Parietal lobe (tissue), 1 donor: Measurements from ENCODE around the gene AGBL5. TPM values are rescaled to one million over a fixed set of nuclear protein-coding genes. Genes with fewer than 3 reads are reported as not detected.

ENCODE experiments used
- total RNA-seq: library from RNA; depleted of rRNA; stranded (reverse); fragments of >200 nt; gene quantifications from one replicate; pipeline ENCODE4 v1.2.3, GENCODE V29; 2014

AGBL5 gene
- 16.3 TPM for total RNA-seq

GRCh38 chr2:27050996-27051901, at the start of gene AGBL5:
Gene AGBL5 (plus strand): TSS chr2:27051668. CDS start chr2:27052959, 1,291 bp downstream.

DNA sequence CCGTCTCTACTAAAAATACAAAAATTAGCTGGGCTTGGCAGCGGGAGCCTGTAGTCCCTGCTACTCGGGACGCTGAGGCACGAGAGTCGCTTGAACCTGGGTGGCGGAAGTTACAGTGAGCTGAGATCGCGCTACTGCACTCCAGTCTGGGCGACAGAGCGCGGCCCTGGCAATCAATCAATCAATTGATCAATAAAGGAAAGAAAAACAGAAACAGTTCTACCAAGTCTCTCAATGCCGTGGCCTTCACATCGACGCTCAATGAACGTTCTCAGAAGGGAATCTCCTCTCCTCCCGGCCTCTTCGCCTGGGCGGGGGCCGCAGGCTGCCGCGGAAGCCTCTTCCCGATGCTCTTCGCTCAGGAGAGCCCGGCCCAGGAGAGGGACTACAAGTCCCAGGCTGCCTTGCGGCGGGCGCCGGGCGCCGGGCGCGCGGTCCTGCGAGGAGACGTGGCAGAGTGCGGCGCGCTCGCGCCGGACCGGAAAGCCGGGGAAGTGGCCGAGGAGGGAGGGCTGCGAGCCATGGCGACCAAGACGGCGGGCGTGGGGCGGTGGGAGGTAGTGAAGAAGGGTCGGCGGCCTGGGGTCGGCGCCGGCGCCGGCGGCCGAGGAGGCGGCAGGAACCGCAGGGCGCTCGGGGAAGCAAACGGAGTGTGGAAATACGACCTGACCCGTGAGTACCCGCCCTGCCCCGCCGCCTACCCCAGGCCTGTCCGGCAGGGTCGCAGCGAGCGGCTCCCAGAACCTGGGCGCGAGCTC, 18.8 kb upstream of the AGBL5 start, which contains the start of gene TMEM214:
Gene TMEM214 (plus strand): TSS at position 471 of the 758 bp plus-strand sequence. CDS start 51 bp downstream, at position 522.

GRCh38 chr2:27071277-27071989, 20.0 kb downstream of the AGBL5 start, which contains the start of gene OST4:
Gene OST4 (minus strand): TSS chr2:27071654.

GRCh38 chr2:27078267-27079194, 27.1 kb downstream of the AGBL5 start, which contains the start of gene EMILIN1:
Gene EMILIN1 (plus strand): TSS chr2:27078615. CDS start chr2:27079066, 451 bp downstream.

GRCh38 chr2:27086724-27087593, 35.5 kb downstream of the AGBL5 start, which contains the start of gene KHK:
Gene KHK (plus strand): TSS chr2:27086772. CDS start chr2:27087260, 488 bp downstream.

GRCh38 chr2:27118525-27119329, 67.3 kb downstream of the AGBL5 start, which contains the start of gene CGREF1:
Gene CGREF1 (minus strand): TSS chr2:27119128. CDS start chr2:27104366, 14,762 bp downstream.

Other genes starting within 250 kb of the AGBL5 start
- 184 TPM for gene DPYSL5, start 203.5 kb upstream of the AGBL5 start, total RNA-seq
- 35.7 TPM for gene MAPRE3, start 81.0 kb upstream of the AGBL5 start, total RNA-seq
- 15.7 TPM for gene TMEM214, start 18.7 kb upstream of the AGBL5 start, total RNA-seq
- gene OST4, start 20.0 kb downstream of the AGBL5 start, total RNA-seq: 192 TPM
- 2.2 TPM for gene EMILIN1, start 26.9 kb downstream of the AGBL5 start, total RNA-seq
- 6.9 TPM for gene KHK, start 35.1 kb downstream of the AGBL5 start, total RNA-seq
- 29.1 TPM for gene CGREF1, start 67.5 kb downstream of the AGBL5 start, total RNA-seq
- 0.31 TPM for gene ABHD1, start 72.1 kb downstream of the AGBL5 start, total RNA-seq
- 21.9 TPM for gene PREB, start 83.0 kb downstream of the AGBL5 start, total RNA-seq
- gene PRR30, start 87.7 kb downstream of the AGBL5 start, total RNA-seq: not detected
- not detected for gene TCF23, start 97.3 kb downstream of the AGBL5 start, total RNA-seq
- gene ATRAID, start 160.4 kb downstream of the AGBL5 start, total RNA-seq: 35.4 TPM
- 28.8 TPM for gene SLC5A6, start 160.6 kb downstream of the AGBL5 start, total RNA-seq
- gene CAD, start 165.7 kb downstream of the AGBL5 start, total RNA-seq: 20.7 TPM
- gene SLC30A3, start 211.4 kb downstream of the AGBL5 start, total RNA-seq: 0.31 TPM
- not detected for gene DNAJC5G, start 223.8 kb downstream of the AGBL5 start, total RNA-seq
- gene TRIM54, start 230.8 kb downstream of the AGBL5 start, total RNA-seq: not detected